ENCODE measurements around the gene CPVL.

The CPVL gene

DNA sequence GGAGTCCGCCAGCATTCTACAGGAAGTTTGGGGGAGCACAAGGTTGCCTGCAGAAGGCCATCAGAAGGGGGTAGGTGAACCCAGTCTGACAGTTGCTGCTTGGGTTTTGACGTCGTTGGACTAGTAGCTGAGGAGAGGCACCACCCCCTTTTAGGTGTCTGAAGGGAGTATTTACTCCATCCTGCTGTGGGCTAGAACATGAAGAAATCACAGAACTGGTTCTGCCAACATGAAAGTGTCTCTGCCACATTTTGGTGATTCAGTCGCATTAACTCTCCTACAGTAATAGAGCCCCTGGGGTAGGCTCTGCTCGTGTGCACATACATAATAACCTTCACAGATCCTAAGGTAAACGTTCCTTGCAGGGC, 187.4 kb downstream of the CPVL start:
- no peak for DNase-seq

DNA sequence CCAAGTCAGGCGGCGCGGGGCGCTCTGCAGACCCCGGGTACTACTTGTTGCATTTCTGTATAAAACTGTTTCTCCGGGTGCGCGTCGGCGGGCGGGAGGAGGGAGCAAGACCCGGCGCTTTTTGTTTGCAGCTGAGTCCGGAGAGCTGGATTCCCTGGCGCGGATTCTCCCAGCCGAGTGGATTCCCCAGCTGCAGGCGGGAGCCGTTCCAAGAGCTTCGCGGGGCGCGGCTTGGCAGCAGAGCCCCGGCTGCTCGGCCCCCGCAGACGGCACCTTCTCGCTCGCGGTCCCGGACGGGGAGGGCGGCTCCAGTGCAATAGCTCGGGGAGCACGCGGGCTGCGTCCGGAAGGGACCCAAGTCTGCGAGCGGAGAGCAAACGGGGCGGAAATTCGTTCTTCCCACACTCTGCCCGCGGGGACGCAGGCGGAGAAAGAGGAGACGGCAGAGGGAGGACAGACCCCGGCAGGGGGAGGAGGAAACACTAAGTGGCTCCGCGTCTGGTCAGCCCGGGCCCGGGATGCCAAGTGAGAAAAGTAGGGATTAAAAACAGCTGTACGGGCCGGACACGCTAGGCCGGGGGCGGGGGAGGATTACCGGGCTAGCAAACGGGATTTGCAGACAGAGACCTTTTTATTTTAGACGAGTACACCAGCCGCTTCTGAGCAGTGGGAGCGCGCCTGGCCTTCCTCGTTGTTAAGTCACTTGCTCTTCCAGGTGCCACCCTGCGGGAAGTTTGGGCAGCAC, 187.9 kb downstream of the CPVL start, which contains the start of gene TRIL:
TSS of gene TRIL (minus strand) at position 96 of the 745 bp plus-strand sequence. CDS start 284 bp downstream, outside the sequence.
- DNase-seq, result no peak

DNA sequence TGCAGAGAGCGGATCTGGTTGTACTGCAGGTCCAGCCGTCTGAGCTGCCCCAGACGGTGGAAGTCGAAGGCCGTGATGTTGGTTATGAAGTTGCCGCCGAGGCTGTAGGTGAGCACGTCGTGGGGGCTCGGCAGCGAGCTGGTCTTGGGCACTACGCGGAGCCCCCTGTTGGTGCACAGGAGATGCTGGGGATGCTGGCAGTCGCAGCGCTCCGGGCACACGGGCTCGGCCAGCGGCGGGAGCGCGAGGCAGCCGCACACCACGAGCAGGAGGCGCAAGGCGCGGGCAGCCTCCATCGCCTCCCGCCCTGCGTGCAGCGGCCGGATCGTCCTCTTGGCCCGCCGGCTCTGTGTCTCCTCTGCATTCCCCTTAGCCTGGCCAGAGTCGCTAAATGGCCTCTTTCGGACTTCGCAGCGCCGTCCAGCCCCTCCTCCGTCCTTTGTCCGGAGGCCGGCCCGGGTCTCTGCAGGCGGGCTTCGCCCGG, 188.5 kb downstream of the CPVL start:
- DNase-seq, result no peak

DNA sequence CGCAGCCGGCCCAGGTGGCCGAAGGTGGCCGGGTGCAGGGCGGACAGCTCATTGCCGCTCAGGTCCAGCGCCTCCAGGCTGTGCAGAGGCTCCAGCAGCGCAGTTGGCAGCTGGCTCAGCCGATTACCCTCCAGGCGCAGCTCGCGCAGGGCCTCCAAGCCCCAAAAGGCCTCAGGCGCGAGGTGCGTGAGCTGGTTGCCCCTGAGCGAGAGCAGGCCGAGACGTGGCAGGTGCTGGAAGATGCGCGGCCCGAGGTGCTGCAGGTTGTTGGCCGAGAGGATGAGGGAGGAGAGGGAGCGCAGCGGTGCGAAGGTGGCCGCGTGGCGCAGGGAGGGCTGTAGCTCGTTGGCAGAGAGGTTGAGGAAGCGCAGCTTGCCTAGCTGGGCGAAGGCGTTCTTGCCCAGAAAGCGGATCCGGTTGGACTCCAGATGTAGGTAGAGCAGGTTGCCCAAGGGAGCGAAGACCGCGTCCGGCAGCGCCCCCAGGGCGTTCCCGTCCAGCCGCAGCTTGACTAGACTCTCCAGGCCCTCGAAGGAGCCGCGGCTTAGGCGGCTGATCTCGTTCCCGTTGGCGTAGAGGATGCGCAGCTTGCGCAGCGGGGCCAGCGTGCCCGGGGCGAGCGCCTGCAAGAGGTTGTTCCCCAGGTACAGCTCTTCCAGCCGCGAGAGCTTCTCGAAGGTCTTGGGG, 189.1 kb downstream of the CPVL start:
- peak; percentile 3 to 14 for DNase-seq

DNA sequence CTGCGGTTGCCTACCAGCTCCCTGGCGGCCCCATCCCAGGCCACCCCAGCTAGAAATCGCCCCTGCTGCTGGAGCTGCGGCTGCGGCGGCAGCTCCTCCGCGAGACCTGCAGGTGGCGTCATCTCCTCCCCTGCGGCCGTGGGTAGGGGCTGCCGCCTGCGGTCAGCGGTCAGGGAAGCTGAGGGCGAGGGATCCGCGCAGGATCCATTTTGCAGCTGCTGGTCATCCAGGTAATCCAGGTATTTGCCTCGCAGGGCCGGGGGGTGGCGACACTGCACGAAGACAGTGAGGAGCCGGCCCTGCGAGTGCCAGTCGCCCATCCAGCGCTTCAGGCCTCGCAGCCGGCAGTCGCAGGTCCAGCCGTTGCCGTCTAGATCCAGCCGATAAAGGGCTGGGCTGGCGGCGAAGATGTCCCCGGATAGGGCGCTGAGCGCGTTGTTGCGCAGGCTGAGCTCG, 189.7 kb downstream of the CPVL start:
- DNase-seq, result peak; percentile 10 to 23

DNA sequence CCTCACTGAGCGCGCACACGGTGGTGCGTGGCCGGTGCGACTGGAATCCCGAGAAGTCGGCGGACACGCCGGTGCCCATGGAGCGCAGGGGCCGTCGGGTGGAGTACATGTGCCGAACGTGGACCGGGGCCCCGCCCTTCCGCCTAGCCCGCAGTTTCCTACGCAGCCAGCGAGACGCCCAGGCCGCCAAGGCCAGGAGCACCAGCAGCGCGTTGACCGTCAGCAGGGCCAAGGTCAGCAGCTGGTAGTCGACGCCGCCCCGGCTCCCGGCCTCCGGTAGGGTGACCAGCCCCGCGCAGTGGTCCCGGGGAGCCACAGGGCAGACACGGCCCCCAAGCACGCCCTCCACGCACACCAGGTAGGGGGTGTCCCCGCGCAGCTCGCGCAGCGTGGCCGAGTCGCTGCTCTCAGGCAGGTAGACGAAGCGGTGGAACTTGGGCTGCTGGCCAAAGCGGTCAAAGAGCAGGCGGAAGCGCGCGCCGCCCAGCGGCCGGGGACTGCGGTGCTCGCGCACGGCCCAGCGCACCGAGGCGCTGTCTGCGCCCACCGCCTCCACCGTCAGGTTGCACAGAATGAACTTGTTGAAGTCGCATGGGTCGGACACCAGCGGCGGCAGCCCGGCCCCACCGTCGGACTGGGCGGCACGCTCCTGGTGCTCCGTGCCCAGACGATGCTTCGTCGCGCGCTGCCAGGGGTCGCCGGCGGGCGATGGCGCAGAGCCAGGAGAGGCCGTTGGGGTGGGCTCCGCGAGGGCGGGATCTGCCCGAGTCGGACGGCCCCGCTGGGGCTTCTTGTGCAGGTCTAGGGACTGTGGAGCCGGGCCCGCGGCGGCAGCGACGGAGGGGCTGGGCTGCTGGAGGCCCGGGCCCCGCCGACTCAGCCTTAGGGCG, 190.4 kb downstream of the CPVL start:
- peak; percentile 12 to 42 for DNase-seq

DNA sequence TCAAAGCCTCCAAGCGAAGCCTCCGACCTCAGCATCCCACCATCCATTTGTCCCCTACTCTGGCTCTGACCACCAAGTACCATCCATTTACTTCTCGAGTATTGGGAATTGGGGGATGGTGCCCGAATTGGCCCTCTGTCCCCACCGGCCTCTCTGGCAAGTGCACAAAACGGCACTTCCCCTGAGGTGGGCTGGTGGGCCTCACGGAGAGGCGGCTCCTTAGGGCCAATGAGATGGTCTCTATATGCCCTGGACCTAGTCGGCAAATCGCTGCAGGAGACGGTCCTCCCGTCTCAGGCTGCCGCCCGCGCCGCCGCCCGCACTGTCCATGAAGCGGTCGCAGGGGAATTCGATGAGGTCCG, 191.0 kb downstream of the CPVL start:
- no peak for DNase-seq

DNA sequence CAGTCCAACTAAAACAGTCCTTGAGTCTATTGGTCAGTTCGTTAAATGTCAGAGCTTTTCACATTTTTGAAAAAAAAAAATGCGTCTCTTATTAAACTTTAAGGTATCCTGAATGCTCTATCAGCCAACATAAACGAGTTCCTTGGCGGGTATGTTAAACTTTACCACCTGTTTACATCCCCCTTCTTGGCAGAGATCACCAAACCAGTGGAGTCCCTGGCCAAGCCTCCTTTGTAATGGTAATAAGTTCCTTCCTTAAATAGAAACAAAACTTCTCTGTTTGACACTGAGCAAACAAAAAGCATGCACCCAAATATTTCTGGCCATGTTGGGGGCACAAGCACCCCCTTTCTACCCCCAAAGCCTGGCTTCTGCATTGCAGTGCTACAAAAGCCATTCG, 191.4 kb downstream of the CPVL start:
- DNase-seq, result no peak

DNA sequence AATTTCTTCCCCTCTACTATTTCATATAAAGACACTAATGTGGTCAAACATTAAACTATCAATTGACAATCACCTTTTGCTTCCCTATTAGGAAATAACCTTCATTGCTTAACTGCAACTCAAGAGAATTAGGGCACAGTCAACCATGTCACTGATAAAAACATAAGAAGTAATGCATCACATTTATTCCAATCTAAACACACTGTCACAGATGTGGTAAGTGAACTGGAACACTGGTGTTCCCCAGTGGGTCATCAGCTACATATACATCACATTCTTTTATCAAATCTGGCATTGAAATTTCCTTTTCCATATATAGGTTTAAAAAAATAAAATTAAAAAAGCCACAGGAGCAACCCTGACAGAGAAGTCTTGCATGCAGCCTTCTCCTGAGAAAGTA, 191.9 kb downstream of the CPVL start:
- DNase-seq, result no peak

DNA sequence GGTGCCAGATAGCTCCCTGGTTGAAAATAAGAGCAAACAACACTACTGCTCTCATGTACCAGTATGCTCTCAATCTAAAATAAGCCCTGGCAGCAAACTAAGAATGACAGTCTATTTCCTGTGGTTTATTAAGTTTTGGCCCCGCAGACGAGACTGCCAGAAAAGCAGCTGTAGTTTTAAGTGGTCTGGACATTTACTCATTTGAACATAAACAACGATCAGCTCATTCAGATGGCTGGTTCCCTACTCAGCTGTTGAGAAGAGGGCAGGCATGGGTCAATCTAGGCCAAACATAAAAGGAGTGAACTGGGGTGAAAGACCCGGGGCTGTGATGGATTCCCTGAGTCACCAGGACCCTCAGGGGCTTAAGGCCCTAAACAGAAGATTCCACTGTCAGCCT, 192.7 kb downstream of the CPVL start:
- no peak for DNase-seq

Data from activated CD4-positive, alpha-beta T cell treated with anti-CD3 and anti-CD28 coated beads, Interleukin-2, amount 50 U/mL, for 48 hours (primary cell).